Measurements from ENCODE around the gene CTAG2. TPM values are rescaled to one million over a fixed set of nuclear protein-coding genes. Genes with fewer than 3 reads are reported as not detected.

The CTAG2 gene
- total RNA-seq, 1 experiment from 2014 or later, result not detected

DNA sequence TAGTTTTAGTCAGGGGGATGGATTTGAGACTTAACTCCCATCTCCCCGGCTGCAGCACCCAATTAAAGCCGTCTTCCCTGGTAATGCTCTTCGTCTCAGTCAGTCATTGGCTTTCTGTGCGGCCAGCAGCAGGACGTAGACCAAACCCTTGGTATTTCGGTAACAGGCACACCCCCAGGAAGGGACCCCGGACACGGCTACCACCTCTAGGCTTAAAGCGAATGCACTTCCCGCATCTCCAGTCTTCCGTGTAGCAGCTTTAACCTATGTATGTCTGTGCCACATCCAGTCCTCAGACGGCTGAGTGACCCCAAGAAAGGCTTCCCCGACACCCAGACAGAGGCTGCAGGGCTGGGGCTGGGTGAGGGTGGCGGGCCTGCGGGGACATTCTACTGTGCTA is 1.5 kb upstream of the CTAG2 start:
- CTCF ChIA-PET, result no interaction called here
- BruUV-seq (replicated peaks), result no TSS peak
- peaks cover 5% of the 10 kb centered on the region for H3K9me3 Mint-ChIP-seq (ENCODE audit: low read depth, unreplicated experiment)
- H3K4me1 Mint-ChIP-seq (ENCODE audit: low read depth, unreplicated experiment), result peaks cover 7% of the 10 kb centered on the region
- TF ChIP-seq, protein P1, sequence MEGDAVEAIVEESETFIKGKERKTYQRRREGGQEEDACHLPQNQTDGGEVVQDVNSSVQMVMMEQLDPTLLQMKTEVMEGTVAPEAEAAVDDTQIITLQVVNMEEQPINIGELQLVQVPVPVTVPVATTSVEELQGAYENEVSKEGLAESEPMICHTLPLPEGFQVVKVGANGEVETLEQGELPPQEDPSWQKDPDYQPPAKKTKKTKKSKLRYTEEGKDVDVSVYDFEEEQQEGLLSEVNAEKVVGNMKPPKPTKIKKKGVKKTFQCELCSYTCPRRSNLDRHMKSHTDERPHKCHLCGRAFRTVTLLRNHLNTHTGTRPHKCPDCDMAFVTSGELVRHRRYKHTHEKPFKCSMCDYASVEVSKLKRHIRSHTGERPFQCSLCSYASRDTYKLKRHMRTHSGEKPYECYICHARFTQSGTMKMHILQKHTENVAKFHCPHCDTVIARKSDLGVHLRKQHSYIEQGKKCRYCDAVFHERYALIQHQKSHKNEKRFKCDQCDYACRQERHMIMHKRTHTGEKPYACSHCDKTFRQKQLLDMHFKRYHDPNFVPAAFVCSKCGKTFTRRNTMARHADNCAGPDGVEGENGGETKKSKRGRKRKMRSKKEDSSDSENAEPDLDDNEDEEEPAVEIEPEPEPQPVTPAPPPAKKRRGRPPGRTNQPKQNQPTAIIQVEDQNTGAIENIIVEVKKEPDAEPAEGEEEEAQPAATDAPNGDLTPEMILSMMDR (IDR thresholded peaks at IDR 0.05; ENCODE audit: unreplicated experiment), result no peak
- intact Hi-C loops (cut with micrococcal nuclease; ENCODE audit: unreplicated experiment), result no loop called here
- H3K27me3 Mint-ChIP-seq (ENCODE audit: unreplicated experiment), result peaks cover 72% of the 10 kb centered on the region
- no peaks in the 10 kb centered on the region for H3K36me3 Mint-ChIP-seq (ENCODE audit: insufficient read depth, unreplicated experiment)
- no peak overlapping the region for H3K4me3 Mint-ChIP-seq (ENCODE audit: low read depth, unreplicated experiment)
- no peak overlapping the region for H3K27ac Mint-ChIP-seq (ENCODE audit: unreplicated experiment)
- no peak for DNase-seq

GRCh38 chrX:154654372-154654771 is 993 bp upstream of the CTAG2 start:
- H3K9me3 Mint-ChIP-seq (ENCODE audit: low read depth, unreplicated experiment), result peaks cover 5% of the 10 kb centered on the region
- no TSS peak for BruUV-seq (replicated peaks)
- CTCF ChIA-PET, result no interaction called here
- no peak overlapping the region for H3K4me3 Mint-ChIP-seq (ENCODE audit: low read depth, unreplicated experiment)
- no peak for DNase-seq
- intact Hi-C loops (cut with micrococcal nuclease; ENCODE audit: unreplicated experiment), result no loop called here
- TF ChIP-seq, protein P1 (IDR thresholded peaks at IDR 0.05; ENCODE audit: unreplicated experiment), result no peak
- no peaks in the 10 kb centered on the region for H3K36me3 Mint-ChIP-seq (ENCODE audit: insufficient read depth, unreplicated experiment)
- H3K27me3 Mint-ChIP-seq (ENCODE audit: unreplicated experiment), result peaks cover 72% of the 10 kb centered on the region
- no peak overlapping the region for H3K27ac Mint-ChIP-seq (ENCODE audit: unreplicated experiment)
- H3K4me1 Mint-ChIP-seq (ENCODE audit: low read depth, unreplicated experiment), result peaks cover 7% of the 10 kb centered on the region

DNA sequence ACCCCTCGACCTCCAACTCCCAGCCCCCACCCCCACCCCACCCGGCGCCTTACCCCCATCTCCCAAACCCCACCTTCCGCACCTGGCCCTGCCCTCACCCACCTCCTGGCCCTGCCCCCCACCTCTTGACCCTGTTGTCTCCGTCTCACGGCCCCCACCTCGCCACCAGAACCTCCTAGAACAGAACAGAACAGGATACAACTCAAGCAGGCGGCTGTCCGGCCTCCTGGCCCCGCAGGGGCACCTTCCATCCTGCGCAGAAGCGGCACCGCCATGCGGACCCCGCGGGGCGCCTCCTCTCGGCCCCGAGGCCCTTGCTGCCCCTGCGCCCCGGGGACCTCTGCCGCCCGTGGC is 354 bp downstream of the CTAG2 start:
- no TSS peak for BruUV-seq (replicated peaks)
- peaks cover 2% of the 10 kb centered on the region for H3K9me3 Mint-ChIP-seq (ENCODE audit: low read depth, unreplicated experiment)
- H3K36me3 Mint-ChIP-seq (ENCODE audit: insufficient read depth, unreplicated experiment), result no peaks in the 10 kb centered on the region

GRCh38 chrX:154652311-154653047 is 900 bp downstream of the CTAG2 start:
- DNase-seq, result no peak
- CTCF ChIA-PET, result no interaction called here
- H3K4me1 Mint-ChIP-seq (ENCODE audit: low read depth, unreplicated experiment), result peaks cover 7% of the 10 kb centered on the region
- no TSS peak for BruUV-seq (replicated peaks)
- H3K36me3 Mint-ChIP-seq (ENCODE audit: insufficient read depth, unreplicated experiment), result no peaks in the 10 kb centered on the region
- H3K27ac Mint-ChIP-seq (ENCODE audit: unreplicated experiment), result no peak overlapping the region
- H3K9me3 Mint-ChIP-seq (ENCODE audit: low read depth, unreplicated experiment), result peaks cover 2% of the 10 kb centered on the region
- TF ChIP-seq, protein P1 (IDR thresholded peaks at IDR 0.05; ENCODE audit: unreplicated experiment), result no peak
- intact Hi-C loops (cut with micrococcal nuclease; ENCODE audit: unreplicated experiment), result no loop called here
- H3K4me3 Mint-ChIP-seq (ENCODE audit: low read depth, unreplicated experiment), result no peak overlapping the region
- H3K27me3 Mint-ChIP-seq (ENCODE audit: unreplicated experiment), result peaks cover 62% of the 10 kb centered on the region

More for the DNA sequence above, 354 bp downstream of the CTAG2 start:
- CTCF ChIA-PET, result no interaction called here
- TF ChIP-seq, protein P1 (IDR thresholded peaks at IDR 0.05; ENCODE audit: unreplicated experiment), result no peak
- Mint-ChIP-seq H3K4me1 (ENCODE audit: low read depth, unreplicated experiment) (peaks cover 7% of the 10 kb centered on the region), H3K27ac (ENCODE audit: unreplicated experiment) (no peak overlapping the region), H3K4me3 (ENCODE audit: low read depth, unreplicated experiment) (no peak overlapping the region), H3K27me3 (ENCODE audit: unreplicated experiment) (peaks cover 68% of the 10 kb centered on the region)
- intact Hi-C loops (cut with micrococcal nuclease; ENCODE audit: unreplicated experiment), result no loop called here
- no peak for DNase-seq

Measured in Calu3 (cell line).